HEK293T (cell line): Measurements from ENCODE around the gene HP.

Experiments
- FOXA1 ChIP-seq: fragments of 450-650 bp; IDR thresholded peaks from 2 replicates; pipeline ENCODE4 v1.6.1; 2016; ENCODE audit warnings: mild to moderate bottlenecking
- FOXM1 ChIP-seq: fragments of 450-650 bp; IDR thresholded peaks from 2 replicates; pipeline ENCODE4 v1.6.1; 2017; ENCODE audit warnings: mild to moderate bottlenecking, borderline replicate concordance
- SP1 ChIP-seq: fragments of 450-650 bp; IDR thresholded peaks from 2 replicates; pipeline ENCODE4 v1.6.1; 2017
- SUZ12 ChIP-seq: fragments of 450-650 bp; IDR thresholded peaks from 2 replicates; pipeline ENCODE4 v1.6.1; 2016; ENCODE audit warnings: mild to moderate bottlenecking
- TARDBP ChIP-seq: fragments of 450-650 bp; IDR thresholded peaks from 2 replicates; pipeline ENCODE4 v1.6.1; 2016

DNA sequence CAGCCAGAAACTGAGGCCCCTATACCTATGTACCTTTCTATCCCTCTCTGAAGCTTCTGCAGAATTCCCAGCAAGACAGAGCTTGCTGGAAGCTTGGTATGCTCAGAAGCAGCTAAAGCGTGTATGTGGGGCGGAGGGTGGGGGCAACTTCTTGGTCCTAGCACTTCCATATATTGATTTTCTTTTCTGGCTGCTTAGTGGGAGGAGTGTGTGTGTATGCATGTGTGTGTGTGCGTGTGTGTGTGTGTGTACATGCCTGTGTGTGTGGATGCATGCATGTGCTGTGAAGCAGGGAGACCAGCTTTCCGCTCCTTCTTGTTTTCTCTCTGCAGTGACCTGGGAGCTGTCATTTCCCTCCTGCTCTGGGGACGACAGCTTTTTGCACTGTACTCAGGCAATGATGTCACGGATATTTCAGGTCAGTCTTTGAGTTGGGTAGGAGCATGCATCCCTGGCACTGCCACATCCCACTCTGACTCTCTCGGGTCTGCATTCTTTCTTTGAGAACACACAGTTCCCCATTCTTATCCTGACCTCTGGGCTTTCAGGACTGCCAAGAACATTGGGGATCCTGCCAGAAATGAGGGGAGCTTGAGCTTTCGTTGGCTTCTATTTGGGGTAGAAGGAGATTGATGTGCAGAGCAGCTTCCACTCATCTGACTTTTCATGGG, 19.4 kb downstream of the HP start:
- TF ChIP-seq FOXA1 (no peak), SP1 (no peak), FOXM1 (no peak), TARDBP (no peak), SUZ12 (no peak)
